GM23338 (cell line): ENCODE data around the gene HDAC10. TPM values are rescaled to one million over a fixed set of nuclear protein-coding genes. Genes with fewer than 3 reads are reported as not detected.

ENCODE experiments used
- ATAC-seq: fragments of 200-7000 bp; cut with Tn5 transposase; 3 replicates; pipeline ENCODE4 v1.9.1; 2020
- DNase-seq: peaks from one replicate; pipeline ENCODE4 v3.0.0-alpha.2; 2015; ENCODE audit warnings: low spot score
- H2AFZ ChIP-seq: fragments of 200-600 bp; sonication (generic); 2 replicates; pipeline ENCODE4 v1.8.0; 2016; ENCODE audit warnings: antibody characterized with exemption, mild to moderate bottlenecking, moderate library complexity
- H3F3A ChIP-seq: fragments of 200-600 bp; sonication (generic); replicated peaks from 2 replicates; pipeline ENCODE4 v1.8.0; 2017; ENCODE audit warnings: antibody characterized with exemption, mixed run types, low read depth
- H3K27ac ChIP-seq: fragments of 200-600 bp; sonication (generic); 2 replicates; pipeline ENCODE4 v1.6.1; 2016; ENCODE audit warnings: low read depth
- H3K27me3 ChIP-seq: fragments of 200-600 bp; sonication (generic); 2 replicates; pipeline ENCODE4 v1.8.0; 2016; ENCODE audit warnings: mild to moderate bottlenecking, mixed run types, moderate library complexity; ENCODE audit not compliant: insufficient read depth
- H3K36me3 ChIP-seq: fragments of 200-600 bp; sonication (generic); 2 replicates; pipeline ENCODE4 v1.8.0; 2016; ENCODE audit warnings: mild to moderate bottlenecking; ENCODE audit not compliant: insufficient read depth
- H3K4me1 ChIP-seq: fragments of 200-600 bp; sonication (generic); 2 replicates; pipeline ENCODE4 v1.8.0; 2016; ENCODE audit warnings: mild to moderate bottlenecking, moderate library complexity; ENCODE audit not compliant: insufficient read depth
- H3K4me2 ChIP-seq: fragments of 200-600 bp; sonication (generic); 2 replicates; pipeline ENCODE4 v1.7.1; 2017; ENCODE audit warnings: mixed run types
- H3K4me3 ChIP-seq: fragments of 200-600 bp; sonication (generic); 2 replicates; pipeline ENCODE4 v1.6.1; 2016; ENCODE audit warnings: mixed run types
- H3K79me2 ChIP-seq: fragments of 200-600 bp; sonication (generic); replicated peaks from 2 replicates; pipeline ENCODE4 v1.8.0; 2017; ENCODE audit warnings: mild to moderate bottlenecking; ENCODE audit not compliant: insufficient read depth
- H3K9me2 ChIP-seq: fragments of 200-600 bp; sonication (generic); 2 replicates; pipeline ENCODE4 v1.8.0; 2017; ENCODE audit not compliant: insufficient read depth
- H4K20me1 ChIP-seq: fragments of 200-600 bp; sonication (generic); replicated peaks from 2 replicates; pipeline ENCODE4 v1.8.0; 2017; ENCODE audit warnings: mild to moderate bottlenecking; ENCODE audit not compliant: insufficient read depth
- H3K27ac Mint-ChIP-seq: 2 replicates; pipeline ENCODE4 v1.8.0; 2020; ENCODE audit warnings: inconsistent platforms, mild to moderate bottlenecking, moderate library complexity, mixed read lengths
- H3K27me3 Mint-ChIP-seq: 3 replicates; pipeline ENCODE4 v1.8.0; 2022; ENCODE audit warnings: low read depth, mild to moderate bottlenecking, moderate library complexity, mixed read lengths, inconsistent platforms; ENCODE audit not compliant: insufficient read depth, poor library complexity
- H3K36me3 Mint-ChIP-seq: 3 replicates; pipeline ENCODE4 v1.8.0; 2021; ENCODE audit warnings: low read depth, mild to moderate bottlenecking, inconsistent platforms, moderate library complexity, mixed read lengths
- H3K4me1 Mint-ChIP-seq: 3 replicates; pipeline ENCODE4 v1.8.0; 2020; ENCODE audit warnings: mild to moderate bottlenecking, inconsistent platforms, mixed read lengths
- H3K4me3 Mint-ChIP-seq: 3 replicates; pipeline ENCODE4 v1.8.0; 2021; ENCODE audit warnings: moderate library complexity, mild to moderate bottlenecking, inconsistent platforms, mixed read lengths
- H3K9me3 Mint-ChIP-seq: 3 replicates; pipeline ENCODE4 v1.8.0; 2020; ENCODE audit warnings: moderate library complexity, mild to moderate bottlenecking, inconsistent platforms, mixed read lengths
- CREB1 ChIP-seq: fragments of 250-450 bp; sonication (Bioruptor Pico); IDR thresholded peaks from 2 replicates; pipeline ENCODE4 v1.5.0; 2020; ENCODE audit warnings: low read depth, mild to moderate bottlenecking, moderate library complexity
- EZH2 ChIP-seq: fragments of 200-600 bp; sonication (generic); IDR thresholded peaks from one replicate; pipeline ENCODE4 v1.8.0; 2017; ENCODE audit warnings: antibody characterized with exemption, mild to moderate bottlenecking, low read depth; ENCODE audit not compliant: unreplicated experiment
- EZH2phosphoT487 ChIP-seq: fragments of 200-600 bp; sonication (generic); IDR thresholded peaks from one replicate; pipeline ENCODE4 v1.8.1; 2018; ENCODE audit warnings: antibody characterized with exemption; ENCODE audit not compliant: unreplicated experiment
- JUNB ChIP-seq: IDR thresholded peaks from one replicate; pipeline ENCODE4 v1.6.1; 2016; ENCODE audit warnings: antibody characterized with exemption; ENCODE audit not compliant: unreplicated experiment
- NANOG ChIP-seq: IDR thresholded peaks from 2 replicates; pipeline ENCODE4 v1.6.1; 2016; ENCODE audit warnings: antibody characterized with exemption, borderline replicate concordance
- POLR2AphosphoS5 ChIP-seq: IDR thresholded peaks from 2 replicates; pipeline ENCODE4 v1.6.1; 2016; ENCODE audit warnings: antibody characterized with exemption, low read depth
- ZNF114 ChIP-seq: fragments of 250-450 bp; sonication (Bioruptor Pico); IDR thresholded peaks from 2 replicates; pipeline ENCODE4 v1.5.0; 2020; ENCODE audit warnings: mild to moderate bottlenecking, moderate library complexity
- ZNF331 ChIP-seq: fragments of 250-450 bp; sonication (Bioruptor Pico); IDR thresholded peaks from 2 replicates; pipeline ENCODE4 v1.5.0; 2020; ENCODE audit warnings: low read depth, mild to moderate bottlenecking, moderate library complexity
- polyA plus RNA-seq: library from polyadenylated mRNA; unstranded; fragments of >200 nt; fragmentation: Nextera tagmentation; extraction: Ambion mirVana; gene quantifications from 2 replicates; pipeline ENCODE4 v1.2.1, GENCODE V29; 2016
- total RNA-seq: library from RNA; depleted of rRNA; stranded (reverse); fragments of >200 nt; shearing (Covaris generic); gene quantifications from 2 replicates; pipeline ENCODE4 v1.2.3, GENCODE V29; 2014
- TF ChIP-seq, protein P1 (sequence below): IDR thresholded peaks from one replicate; pipeline ENCODE4 v1.6.1; 2018; ENCODE audit warnings: antibody characterized with exemption; ENCODE audit not compliant: unreplicated experiment
- TF ChIP-seq, protein P2 (sequence below), 2 experiments: fragments of 200-600 bp in 1 of 2; sonication (generic) in 1 of 2; conservative IDR thresholded peaks; 2 replicates each; pipeline versions ENCODE4 v1.5.1 to v1.6.1; 2016 to 2017; ENCODE audit warnings: antibody characterized with exemption in 2 of 2, low read depth in 2 of 2, mild to moderate bottlenecking in 2 of 2, moderate library complexity in 1 of 2
- TF ChIP-seq, protein P3 (sequence below): IDR thresholded peaks from 2 replicates; pipeline ENCODE4 v1.6.1; 2016; ENCODE audit warnings: antibody characterized with exemption

HDAC10 gene
- total and polyA plus RNA-seq, 2 experiments from 2014 or later: 4.1 to 41.9 TPM

DNA sequence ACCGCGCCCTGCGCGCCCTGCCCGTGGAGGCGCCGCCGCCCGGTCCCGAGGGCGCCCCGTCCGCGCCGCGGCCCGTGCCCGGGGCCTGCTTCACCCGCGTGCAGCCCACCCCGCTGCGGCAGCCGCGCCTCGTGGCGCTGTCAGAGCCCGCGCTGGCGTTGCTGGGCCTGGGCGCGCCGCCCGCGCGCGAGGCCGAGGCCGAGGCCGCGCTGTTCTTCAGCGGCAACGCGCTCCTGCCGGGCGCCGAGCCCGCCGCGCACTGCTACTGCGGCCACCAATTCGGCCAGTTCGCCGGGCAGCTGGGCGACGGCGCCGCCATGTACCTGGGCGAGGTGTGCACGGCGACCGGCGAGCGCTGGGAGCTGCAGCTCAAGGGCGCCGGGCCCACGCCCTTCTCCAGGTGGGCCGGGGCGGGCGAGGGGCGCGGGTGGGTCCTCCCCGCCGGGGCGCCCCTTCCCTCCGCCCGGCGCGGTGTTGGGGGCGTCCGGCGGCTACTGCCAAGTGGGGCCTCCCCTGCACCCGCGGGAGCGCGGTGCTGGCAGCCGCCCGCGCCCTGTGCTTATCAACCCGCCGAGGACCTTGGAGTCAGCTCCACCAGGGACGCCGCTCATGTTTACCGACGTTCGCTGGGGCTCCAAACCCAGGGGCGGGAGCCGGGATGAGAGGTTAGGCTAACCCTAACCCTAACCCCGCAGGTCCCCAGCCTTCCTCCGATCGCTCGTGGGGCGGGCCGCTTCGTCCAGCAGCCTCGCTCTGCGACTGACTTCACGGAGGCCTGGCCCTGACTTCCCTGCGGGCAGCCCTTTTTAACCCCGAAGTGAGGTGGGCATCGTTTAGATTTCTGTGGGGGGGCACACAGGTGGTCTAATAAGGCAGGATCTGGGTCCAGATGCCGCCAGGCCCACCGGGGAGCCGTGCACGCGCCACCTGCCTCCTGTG lies 49.6 kb downstream of the HDAC10 start:
- TF ChIP-seq EZH2phosphoT487 (no peak), EZH2 (no peak), POLR2AphosphoS5 (no peak), JUNB (no peak), ZNF114 (CRISPR knock-in tag) (no peak), CREB1 (CRISPR knock-in tag) (no peak), NANOG (no peak), ZNF331 (CRISPR knock-in tag) (no peak)
- TF ChIP-seq, protein P1, sequence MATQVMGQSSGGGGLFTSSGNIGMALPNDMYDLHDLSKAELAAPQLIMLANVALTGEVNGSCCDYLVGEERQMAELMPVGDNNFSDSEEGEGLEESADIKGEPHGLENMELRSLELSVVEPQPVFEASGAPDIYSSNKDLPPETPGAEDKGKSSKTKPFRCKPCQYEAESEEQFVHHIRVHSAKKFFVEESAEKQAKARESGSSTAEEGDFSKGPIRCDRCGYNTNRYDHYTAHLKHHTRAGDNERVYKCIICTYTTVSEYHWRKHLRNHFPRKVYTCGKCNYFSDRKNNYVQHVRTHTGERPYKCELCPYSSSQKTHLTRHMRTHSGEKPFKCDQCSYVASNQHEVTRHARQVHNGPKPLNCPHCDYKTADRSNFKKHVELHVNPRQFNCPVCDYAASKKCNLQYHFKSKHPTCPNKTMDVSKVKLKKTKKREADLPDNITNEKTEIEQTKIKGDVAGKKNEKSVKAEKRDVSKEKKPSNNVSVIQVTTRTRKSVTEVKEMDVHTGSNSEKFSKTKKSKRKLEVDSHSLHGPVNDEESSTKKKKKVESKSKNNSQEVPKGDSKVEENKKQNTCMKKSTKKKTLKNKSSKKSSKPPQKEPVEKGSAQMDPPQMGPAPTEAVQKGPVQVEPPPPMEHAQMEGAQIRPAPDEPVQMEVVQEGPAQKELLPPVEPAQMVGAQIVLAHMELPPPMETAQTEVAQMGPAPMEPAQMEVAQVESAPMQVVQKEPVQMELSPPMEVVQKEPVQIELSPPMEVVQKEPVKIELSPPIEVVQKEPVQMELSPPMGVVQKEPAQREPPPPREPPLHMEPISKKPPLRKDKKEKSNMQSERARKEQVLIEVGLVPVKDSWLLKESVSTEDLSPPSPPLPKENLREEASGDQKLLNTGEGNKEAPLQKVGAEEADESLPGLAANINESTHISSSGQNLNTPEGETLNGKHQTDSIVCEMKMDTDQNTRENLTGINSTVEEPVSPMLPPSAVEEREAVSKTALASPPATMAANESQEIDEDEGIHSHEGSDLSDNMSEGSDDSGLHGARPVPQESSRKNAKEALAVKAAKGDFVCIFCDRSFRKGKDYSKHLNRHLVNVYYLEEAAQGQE: no peak
- TF ChIP-seq, protein P2, sequence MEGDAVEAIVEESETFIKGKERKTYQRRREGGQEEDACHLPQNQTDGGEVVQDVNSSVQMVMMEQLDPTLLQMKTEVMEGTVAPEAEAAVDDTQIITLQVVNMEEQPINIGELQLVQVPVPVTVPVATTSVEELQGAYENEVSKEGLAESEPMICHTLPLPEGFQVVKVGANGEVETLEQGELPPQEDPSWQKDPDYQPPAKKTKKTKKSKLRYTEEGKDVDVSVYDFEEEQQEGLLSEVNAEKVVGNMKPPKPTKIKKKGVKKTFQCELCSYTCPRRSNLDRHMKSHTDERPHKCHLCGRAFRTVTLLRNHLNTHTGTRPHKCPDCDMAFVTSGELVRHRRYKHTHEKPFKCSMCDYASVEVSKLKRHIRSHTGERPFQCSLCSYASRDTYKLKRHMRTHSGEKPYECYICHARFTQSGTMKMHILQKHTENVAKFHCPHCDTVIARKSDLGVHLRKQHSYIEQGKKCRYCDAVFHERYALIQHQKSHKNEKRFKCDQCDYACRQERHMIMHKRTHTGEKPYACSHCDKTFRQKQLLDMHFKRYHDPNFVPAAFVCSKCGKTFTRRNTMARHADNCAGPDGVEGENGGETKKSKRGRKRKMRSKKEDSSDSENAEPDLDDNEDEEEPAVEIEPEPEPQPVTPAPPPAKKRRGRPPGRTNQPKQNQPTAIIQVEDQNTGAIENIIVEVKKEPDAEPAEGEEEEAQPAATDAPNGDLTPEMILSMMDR (conservative IDR thresholded peaks at IDR 0.05; ENCODE audit: low read depth in 2 of 2): no peak
- TF ChIP-seq, protein P3, sequence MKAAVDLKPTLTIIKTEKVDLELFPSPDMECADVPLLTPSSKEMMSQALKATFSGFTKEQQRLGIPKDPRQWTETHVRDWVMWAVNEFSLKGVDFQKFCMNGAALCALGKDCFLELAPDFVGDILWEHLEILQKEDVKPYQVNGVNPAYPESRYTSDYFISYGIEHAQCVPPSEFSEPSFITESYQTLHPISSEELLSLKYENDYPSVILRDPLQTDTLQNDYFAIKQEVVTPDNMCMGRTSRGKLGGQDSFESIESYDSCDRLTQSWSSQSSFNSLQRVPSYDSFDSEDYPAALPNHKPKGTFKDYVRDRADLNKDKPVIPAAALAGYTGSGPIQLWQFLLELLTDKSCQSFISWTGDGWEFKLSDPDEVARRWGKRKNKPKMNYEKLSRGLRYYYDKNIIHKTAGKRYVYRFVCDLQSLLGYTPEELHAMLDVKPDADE: no peak
- peaks cover 13% of the 10 kb centered on the region for H3K4me1 Mint-ChIP-seq
- Histone ChIP-seq H4K20me1 (peaks cover 13% of the 10 kb centered on the region), H3K27ac (no peak overlapping the region), H3K4me3 (peak overlapping the region; percentile 72), H3K9me2 (no peaks in the 10 kb centered on the region), H2AFZ (no peak overlapping the region), H3K4me1 (peaks cover 8% of the 10 kb centered on the region; the same call in 1 of the 2 replicates), H3F3A (peaks cover 14% of the 10 kb centered on the region), H3K36me3 (no peaks in the 10 kb centered on the region; the same call in 1 of the 2 replicates), H3K79me2 (peaks cover 21% of the 10 kb centered on the region), H3K27me3 (peaks cover 9% of the 10 kb centered on the region; the same call in 1 of the 2 replicates), H3K4me2 (peak overlapping the region; percentile 92)
- peaks cover 9% of the 10 kb centered on the region for H3K27me3 Mint-ChIP-seq
- no peak overlapping the region for H3K27ac Mint-ChIP-seq
- H3K4me3 Mint-ChIP-seq: peak overlapping the region; percentile 80
- peaks cover 6% of the 10 kb centered on the region; the same call in 2 of the 3 replicates for H3K9me3 Mint-ChIP-seq
- peak; percentile 52 for DNase-seq
- ATAC-seq: peak; percentile 1; the same call in 2 of the 3 replicates
- peaks cover 26% of the 10 kb centered on the region for H3K36me3 Mint-ChIP-seq
